ENCODE results near the gene SGMS1. TPM values are rescaled to one million over a fixed set of nuclear protein-coding genes. Genes with fewer than 3 reads are reported as not detected.

Gene SGMS1
- total RNA-seq, 1 donor: 68.0 TPM

DNA sequence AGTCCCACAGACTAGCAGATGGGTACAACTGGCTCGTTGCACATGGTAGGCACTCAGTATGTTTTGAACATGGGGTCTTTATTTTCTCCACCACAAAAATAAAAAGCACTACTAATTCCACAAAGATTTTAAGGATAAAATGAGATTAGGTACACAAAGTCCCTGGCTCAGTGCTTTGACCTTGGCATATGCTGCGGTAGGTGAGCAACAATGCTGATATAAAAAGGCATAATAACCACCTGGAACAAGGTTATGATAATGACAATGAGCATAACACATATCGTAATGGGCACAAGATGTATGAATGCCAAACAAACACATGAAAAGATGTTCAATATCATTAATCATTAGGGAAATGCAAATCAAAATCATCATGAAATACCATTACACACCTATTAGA, 26.9 kb downstream of the SGMS1 start:
- TF ChIP-seq, protein P1, sequence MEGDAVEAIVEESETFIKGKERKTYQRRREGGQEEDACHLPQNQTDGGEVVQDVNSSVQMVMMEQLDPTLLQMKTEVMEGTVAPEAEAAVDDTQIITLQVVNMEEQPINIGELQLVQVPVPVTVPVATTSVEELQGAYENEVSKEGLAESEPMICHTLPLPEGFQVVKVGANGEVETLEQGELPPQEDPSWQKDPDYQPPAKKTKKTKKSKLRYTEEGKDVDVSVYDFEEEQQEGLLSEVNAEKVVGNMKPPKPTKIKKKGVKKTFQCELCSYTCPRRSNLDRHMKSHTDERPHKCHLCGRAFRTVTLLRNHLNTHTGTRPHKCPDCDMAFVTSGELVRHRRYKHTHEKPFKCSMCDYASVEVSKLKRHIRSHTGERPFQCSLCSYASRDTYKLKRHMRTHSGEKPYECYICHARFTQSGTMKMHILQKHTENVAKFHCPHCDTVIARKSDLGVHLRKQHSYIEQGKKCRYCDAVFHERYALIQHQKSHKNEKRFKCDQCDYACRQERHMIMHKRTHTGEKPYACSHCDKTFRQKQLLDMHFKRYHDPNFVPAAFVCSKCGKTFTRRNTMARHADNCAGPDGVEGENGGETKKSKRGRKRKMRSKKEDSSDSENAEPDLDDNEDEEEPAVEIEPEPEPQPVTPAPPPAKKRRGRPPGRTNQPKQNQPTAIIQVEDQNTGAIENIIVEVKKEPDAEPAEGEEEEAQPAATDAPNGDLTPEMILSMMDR (IDR thresholded peaks at IDR 0.05; ENCODE audit: extremely low read depth, low read depth, low read length): no peak
- no peak overlapping the region for H2AFZ ChIP-seq (ENCODE audit: low read length)
- no peaks in the 10 kb centered on the region for H3K9me3 ChIP-seq (ENCODE audit: low read depth, low read length)
- H3K79me2 ChIP-seq (ENCODE audit: insufficient read depth, low read length): peaks cover 8% of the 10 kb centered on the region
- H4K20me1 ChIP-seq (ENCODE audit: insufficient read depth, low read length): peaks cover 11% of the 10 kb centered on the region
- H3K36me3 ChIP-seq (ENCODE audit: insufficient read depth, low read length): no peaks in the 10 kb centered on the region
- no peak for DNase-seq (ENCODE audit: insufficient read length, low spot score, missing footprints)
- H3K4me3 ChIP-seq (ENCODE audit: insufficient read depth, low read length): no peak overlapping the region
- peaks cover 9% of the 10 kb centered on the region for H3K4me1 ChIP-seq (ENCODE audit: insufficient read depth, low read length)
- no peak overlapping the region for H3K4me2 ChIP-seq (ENCODE audit: insufficient read depth, low read length)
- no peak overlapping the region for H3K27ac ChIP-seq (ENCODE audit: low read depth, low read length)
- no peaks in the 10 kb centered on the region for H3K27me3 ChIP-seq (ENCODE audit: insufficient read depth, low read length)

DNA sequence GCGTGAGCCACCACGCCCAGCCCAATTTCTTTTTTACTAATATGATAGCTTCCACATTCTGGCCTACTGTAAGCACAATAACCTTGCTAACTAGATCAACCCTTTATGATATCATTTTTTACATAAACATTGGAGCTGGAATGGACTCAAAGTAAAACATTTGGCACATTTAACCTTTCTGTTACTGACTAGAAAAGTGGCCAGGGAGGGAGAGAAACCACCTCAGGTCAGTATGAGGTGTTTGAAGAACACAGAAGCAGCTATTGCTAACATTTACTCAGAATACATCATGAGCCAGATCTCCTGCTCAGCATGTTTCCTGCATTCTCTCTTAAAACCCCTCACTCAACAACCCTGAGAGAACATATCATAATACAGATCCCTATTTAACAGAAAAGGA, 27.3 kb downstream of the SGMS1 start:
- H3K36me3 ChIP-seq (ENCODE audit: insufficient read depth, low read length): no peaks in the 10 kb centered on the region
- H3K4me3 ChIP-seq (ENCODE audit: insufficient read depth, low read length): no peak overlapping the region
- H3K27ac ChIP-seq (ENCODE audit: low read depth, low read length): no peak overlapping the region
- no peak overlapping the region for H2AFZ ChIP-seq (ENCODE audit: low read length)
- H3K4me1 ChIP-seq (ENCODE audit: insufficient read depth, low read length): peaks cover 9% of the 10 kb centered on the region
- no peaks in the 10 kb centered on the region for H3K27me3 ChIP-seq (ENCODE audit: insufficient read depth, low read length)
- H3K79me2 ChIP-seq (ENCODE audit: insufficient read depth, low read length): peaks cover 5% of the 10 kb centered on the region
- TF ChIP-seq, protein P1 (IDR thresholded peaks at IDR 0.05; ENCODE audit: extremely low read depth, low read depth, low read length): no peak
- no peak for DNase-seq (ENCODE audit: insufficient read length, low spot score, missing footprints)
- peaks cover 10% of the 10 kb centered on the region for H4K20me1 ChIP-seq (ENCODE audit: insufficient read depth, low read length)
- no peaks in the 10 kb centered on the region for H3K9me3 ChIP-seq (ENCODE audit: low read depth, low read length)
- no peak overlapping the region for H3K4me2 ChIP-seq (ENCODE audit: insufficient read depth, low read length)

DNA sequence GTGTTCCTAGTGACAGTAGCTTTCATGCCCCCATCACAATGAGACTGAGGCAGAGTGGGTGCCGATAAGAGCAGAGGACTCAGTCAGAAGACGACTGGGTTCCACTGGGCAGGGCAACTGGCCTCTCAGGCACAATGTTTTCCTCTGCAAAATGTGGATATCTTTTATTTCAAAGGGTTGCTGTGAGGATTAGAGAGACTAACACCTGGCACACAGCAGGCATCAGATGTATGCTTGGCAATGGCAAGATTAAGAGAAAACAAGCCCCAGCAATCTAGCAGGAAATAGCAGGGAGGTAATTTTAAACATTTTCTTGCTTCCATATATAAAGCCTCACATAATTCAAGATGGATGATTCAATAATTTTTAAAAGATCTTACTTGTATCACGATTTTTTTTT, 28.0 kb downstream of the SGMS1 start:
- Histone ChIP-seq H3K27me3 (ENCODE audit: insufficient read depth, low read length) (no peaks in the 10 kb centered on the region), H3K36me3 (ENCODE audit: insufficient read depth, low read length) (no peaks in the 10 kb centered on the region), H3K4me3 (ENCODE audit: insufficient read depth, low read length) (no peak overlapping the region), H3K79me2 (ENCODE audit: insufficient read depth, low read length) (peaks cover 4% of the 10 kb centered on the region), H3K27ac (ENCODE audit: low read depth, low read length) (no peak overlapping the region), H3K4me2 (ENCODE audit: insufficient read depth, low read length) (no peak overlapping the region), H4K20me1 (ENCODE audit: insufficient read depth, low read length) (peaks cover 10% of the 10 kb centered on the region), H3K4me1 (ENCODE audit: insufficient read depth, low read length) (peaks cover 9% of the 10 kb centered on the region), H3K9me3 (ENCODE audit: low read depth, low read length) (no peaks in the 10 kb centered on the region), H2AFZ (ENCODE audit: low read length) (no peak overlapping the region)
- TF ChIP-seq, protein P1 (IDR thresholded peaks at IDR 0.05; ENCODE audit: extremely low read depth, low read depth, low read length): no peak
- no peak for DNase-seq (ENCODE audit: insufficient read length, low spot score, missing footprints)

- Histone ChIP-seq H3K27me3 (ENCODE audit: insufficient read depth, low read length) (no peaks in the 10 kb centered on the region), H4K20me1 (ENCODE audit: insufficient read depth, low read length) (peaks cover 7% of the 10 kb centered on the region), H3K4me1 (ENCODE audit: insufficient read depth, low read length) (peaks cover 9% of the 10 kb centered on the region), H3K36me3 (ENCODE audit: insufficient read depth, low read length) (no peaks in the 10 kb centered on the region), H3K27ac (ENCODE audit: low read depth, low read length) (peak overlapping the region; percentile 24), H3K9me3 (ENCODE audit: low read depth, low read length) (no peaks in the 10 kb centered on the region), H3K79me2 (ENCODE audit: insufficient read depth, low read length) (peaks cover 6% of the 10 kb centered on the region), H2AFZ (ENCODE audit: low read length) (no peak overlapping the region), H3K4me3 (ENCODE audit: insufficient read depth, low read length) (no peak overlapping the region), H3K4me2 (ENCODE audit: insufficient read depth, low read length) (no peak overlapping the region)
- TF ChIP-seq, protein P1 (IDR thresholded peaks at IDR 0.05; ENCODE audit: extremely low read depth, low read depth, low read length): no peak
- no peak for DNase-seq (ENCODE audit: insufficient read length, low spot score, missing footprints)
Observed at GRCh38 chr10:50593523-50594376, 30.0 kb downstream of the SGMS1 start.
